Lung (tissue), 12 donors: Measurements from ENCODE around the gene EOLA2. TPM values are rescaled to one million over a fixed set of nuclear protein-coding genes. Genes with fewer than 3 reads are reported as not detected.
A peak's percentile ranks its signal among the peaks of the same experiment; 100 is the strongest.

Experiments
- ATAC-seq: fragments of 200-7000 bp; cut with Tn5 transposase; one replicate; pipeline ENCODE4 v1.9.1; 2020; ENCODE audit warnings: moderate number of reproducible peaks; ENCODE audit not compliant: insufficient read depth, low FRiP score
- DNase-seq, 3 donors: peaks; one replicate each; pipeline ENCODE4 v3.0.0-alpha.2; 2013 to 2017
- H3K27ac ChIP-seq, 2 donors: one replicate each; pipeline ENCODE4 v1.5.1; 2013; ENCODE audit warnings: mild to moderate bottlenecking in 2 of 2, moderate library complexity in 2 of 2, control low read depth in 1 of 2, inconsistent platforms in 1 of 2, low read depth in 1 of 2, low read length in 1 of 2
- H3K27me3 ChIP-seq, 3 donors: one replicate each; pipeline ENCODE4 v1.5.1; 2013; ENCODE audit warnings: low read length in 2 of 3; ENCODE audit not compliant: control insufficient read depth in 3 of 3, insufficient read depth in 3 of 3
- H3K36me3 ChIP-seq, 4 donors: one replicate each; pipeline ENCODE4 v1.5.1; 2013; ENCODE audit warnings: low read length in 4 of 4, mild to moderate bottlenecking in 1 of 4, moderate library complexity in 1 of 4; ENCODE audit not compliant: control insufficient read depth in 4 of 4, insufficient read depth in 4 of 4
- H3K4me1 ChIP-seq, 5 donors: one replicate each; pipeline ENCODE4 v1.5.1; 2013; ENCODE audit warnings: low read length in 5 of 5, mild to moderate bottlenecking in 2 of 5, moderate library complexity in 1 of 5; ENCODE audit not compliant: control insufficient read depth in 5 of 5, insufficient read depth in 5 of 5
- H3K4me3 ChIP-seq: one replicate; pipeline ENCODE4 v1.5.1; 2013; ENCODE audit warnings: mild to moderate bottlenecking, control low read depth, moderate library complexity
- H3K9ac ChIP-seq, 2 donors: one replicate each; pipeline ENCODE4 v1.5.1; 2013; ENCODE audit warnings: low read length in 2 of 2, control low read depth in 1 of 2; ENCODE audit not compliant: insufficient read depth in 1 of 2
- H3K9me3 ChIP-seq, 4 donors: one replicate each; pipeline ENCODE4 v1.5.1; 2013; ENCODE audit warnings: low read length in 3 of 4, mild to moderate bottlenecking in 1 of 4, moderate library complexity in 1 of 4; ENCODE audit not compliant: control insufficient read depth in 4 of 4, insufficient read depth in 3 of 4
- WGBS, 2 donors: extraction: QIAGEN DNeasy Blood & Tissue Kit; methylation state at CpG; one replicate each; pipeline ENCODE4 v1.1.7; 2013; 5-methylcytosine and 5-hydroxymethylcytosine counted together
- polyA plus RNA-seq, 2 donors: library from polyadenylated mRNA; stranded (reverse); fragments of 200-250 nt; gene quantifications; one replicate each; pipeline ENCODE4 v1.2.1, GENCODE V29; 2013
- total RNA-seq, 2 donors: library from RNA; depleted of rRNA in 1 of 2; stranded (reverse); fragments of >200 nt in 1 of 2; gene quantifications; one replicate each; pipeline ENCODE4 v1.2.1, GENCODE V29; 2014 to 2021
- TF ChIP-seq, protein P1 (sequence below): IDR thresholded peaks from 2 replicates; pipeline ENCODE4 v1.5.1; 2012; ENCODE audit warnings: mild to moderate bottlenecking; ENCODE audit errors: control extremely low read depth, extremely low read depth
- donor health status: control.
- donor health status: control.
- donor health status: Bipolar disorder and iron deficiency.
- donor health status: healthy.
- donor health status: DM: yes; HTN: yes; CAD: no.

Gene EOLA2
- total and polyA plus RNA-seq, 4 donors: 20.7 to 35.7 (median 26.1) TPM

GRCh38 chrX:149982310-149982709 is 44.0 kb upstream of the EOLA2 start:
- H3K36me3 ChIP-seq: no peaks in the 10 kb centered on the region
- H3K27ac ChIP-seq: no peak overlapping the region
- ATAC-seq: no peak
- TF ChIP-seq, protein P1, sequence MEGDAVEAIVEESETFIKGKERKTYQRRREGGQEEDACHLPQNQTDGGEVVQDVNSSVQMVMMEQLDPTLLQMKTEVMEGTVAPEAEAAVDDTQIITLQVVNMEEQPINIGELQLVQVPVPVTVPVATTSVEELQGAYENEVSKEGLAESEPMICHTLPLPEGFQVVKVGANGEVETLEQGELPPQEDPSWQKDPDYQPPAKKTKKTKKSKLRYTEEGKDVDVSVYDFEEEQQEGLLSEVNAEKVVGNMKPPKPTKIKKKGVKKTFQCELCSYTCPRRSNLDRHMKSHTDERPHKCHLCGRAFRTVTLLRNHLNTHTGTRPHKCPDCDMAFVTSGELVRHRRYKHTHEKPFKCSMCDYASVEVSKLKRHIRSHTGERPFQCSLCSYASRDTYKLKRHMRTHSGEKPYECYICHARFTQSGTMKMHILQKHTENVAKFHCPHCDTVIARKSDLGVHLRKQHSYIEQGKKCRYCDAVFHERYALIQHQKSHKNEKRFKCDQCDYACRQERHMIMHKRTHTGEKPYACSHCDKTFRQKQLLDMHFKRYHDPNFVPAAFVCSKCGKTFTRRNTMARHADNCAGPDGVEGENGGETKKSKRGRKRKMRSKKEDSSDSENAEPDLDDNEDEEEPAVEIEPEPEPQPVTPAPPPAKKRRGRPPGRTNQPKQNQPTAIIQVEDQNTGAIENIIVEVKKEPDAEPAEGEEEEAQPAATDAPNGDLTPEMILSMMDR: no peak
- WGBS, 2 donors: 74 to 80% methylated on average over 3 of the region's 3 CpGs
- DNase-seq: peak in 1 of 3 donors; percentile 11
- no peak overlapping the region for H3K4me3 ChIP-seq
- no peak overlapping the region for H3K9ac ChIP-seq
- H3K9me3 ChIP-seq: no peaks in the 10 kb centered on the region
- H3K4me1 ChIP-seq: peaks cover 0 to 4% (median 0%) of the 10 kb centered on the region in 5 donors
- H3K27me3 ChIP-seq: no peaks in the 10 kb centered on the region

DNA sequence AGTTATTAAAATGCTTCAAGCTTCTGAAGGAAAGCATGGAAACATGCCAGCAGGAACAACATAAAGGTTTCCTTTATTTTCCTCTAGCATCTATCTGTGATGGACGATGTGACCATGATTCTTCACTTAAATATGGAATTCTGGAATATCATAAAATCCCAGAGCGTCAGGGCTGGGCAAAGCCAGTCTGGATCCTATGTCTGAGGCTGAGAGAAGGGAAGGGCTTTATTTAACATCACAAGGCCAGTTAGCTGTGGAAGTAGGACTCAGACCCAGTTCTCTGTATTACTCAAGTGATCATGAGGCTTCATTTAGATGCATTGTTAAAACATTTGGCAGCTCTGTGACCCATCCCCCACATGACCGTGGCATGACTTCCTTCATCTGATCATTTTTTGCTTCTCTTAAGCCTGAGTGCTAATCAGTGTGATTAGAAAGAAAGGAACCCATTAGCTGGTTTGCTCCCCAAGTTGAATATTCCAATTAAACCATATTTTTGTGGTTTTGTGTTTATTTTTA is 40.9 kb upstream of the EOLA2 start:
- Histone ChIP-seq H3K27me3 (no peaks in the 10 kb centered on the region), H3K27ac (no peak overlapping the region), H3K4me3 (no peak overlapping the region), H3K9me3 (no peaks in the 10 kb centered on the region), H3K9ac (no peak overlapping the region), H3K36me3 (no peaks in the 10 kb centered on the region), H3K4me1 (peaks cover 0 to 4% (median 0%) of the 10 kb centered on the region in 5 donors)
- DNase-seq: peak in 1 of 3 donors; percentile 8
- TF ChIP-seq, protein P1: no peak
- ATAC-seq: no peak
- 75 to 85% methylated on average over 3 of the region's 3 CpGs for WGBS, 2 donors

DNA sequence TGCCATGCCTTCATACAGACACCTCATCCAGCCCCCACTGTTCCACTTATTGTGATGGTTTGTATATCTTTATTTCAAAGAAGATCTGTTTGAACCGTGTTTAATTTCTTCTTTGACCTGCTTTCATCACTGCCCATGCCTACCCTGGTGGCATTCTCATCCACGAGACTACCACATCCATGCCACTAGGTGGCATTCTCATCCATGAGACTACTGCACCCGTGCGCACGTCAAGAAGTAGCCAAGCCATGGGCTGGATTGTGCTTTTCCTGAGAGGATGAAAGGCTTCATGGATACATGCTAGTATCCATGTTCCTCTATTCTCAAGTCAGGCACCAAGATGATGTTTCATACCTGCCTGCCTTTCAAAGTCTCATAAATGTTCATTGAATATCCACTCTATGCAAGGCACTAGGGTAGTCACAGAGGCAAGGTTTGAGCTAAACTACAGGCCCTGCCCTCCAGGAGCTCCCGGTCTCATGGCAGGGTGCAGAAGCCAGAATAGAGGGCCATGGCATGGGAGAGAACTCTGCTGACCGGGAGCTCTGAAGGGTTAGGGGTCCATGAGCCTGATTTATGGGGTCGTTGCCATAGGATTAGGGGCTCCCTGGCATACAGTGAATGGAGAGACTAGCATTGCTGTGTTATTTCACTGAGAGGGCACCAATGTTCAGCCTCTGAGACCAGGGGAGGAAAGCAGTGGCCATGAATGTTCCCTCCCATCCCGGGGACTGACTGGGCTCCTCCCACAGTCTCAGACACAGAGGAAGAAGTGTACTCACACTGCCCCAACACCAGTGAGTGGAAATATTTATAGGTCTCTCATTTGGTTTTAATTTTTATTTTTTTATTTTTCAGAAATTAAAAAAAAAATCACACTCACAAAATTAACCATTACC is 24.8 kb upstream of the EOLA2 start:
- TF ChIP-seq, protein P1: peak; percentile 68
- peaks cover 0 to 3% (median 0%) of the 10 kb centered on the region in 4 donors for H3K9me3 ChIP-seq
- ATAC-seq (peak; percentile 89), DNase-seq (peak; percentile 69 to 77 (median 76))
- no peak overlapping the region for H3K27ac ChIP-seq
- no peak overlapping the region for H3K9ac ChIP-seq
- no peaks in the 10 kb centered on the region for H3K27me3 ChIP-seq
- WGBS, 2 donors: 37 to 53% methylated on average over 9 of the region's 9 CpGs
- H3K4me3 ChIP-seq: no peak overlapping the region
- no peaks in the 10 kb centered on the region for H3K36me3 ChIP-seq
- no peaks in the 10 kb centered on the region for H3K4me1 ChIP-seq
